ENCODE measurements around the gene TINAG.
A peak's percentile ranks its signal among the peaks of the same experiment; 100 is the strongest.

TINAG gene, protein sequence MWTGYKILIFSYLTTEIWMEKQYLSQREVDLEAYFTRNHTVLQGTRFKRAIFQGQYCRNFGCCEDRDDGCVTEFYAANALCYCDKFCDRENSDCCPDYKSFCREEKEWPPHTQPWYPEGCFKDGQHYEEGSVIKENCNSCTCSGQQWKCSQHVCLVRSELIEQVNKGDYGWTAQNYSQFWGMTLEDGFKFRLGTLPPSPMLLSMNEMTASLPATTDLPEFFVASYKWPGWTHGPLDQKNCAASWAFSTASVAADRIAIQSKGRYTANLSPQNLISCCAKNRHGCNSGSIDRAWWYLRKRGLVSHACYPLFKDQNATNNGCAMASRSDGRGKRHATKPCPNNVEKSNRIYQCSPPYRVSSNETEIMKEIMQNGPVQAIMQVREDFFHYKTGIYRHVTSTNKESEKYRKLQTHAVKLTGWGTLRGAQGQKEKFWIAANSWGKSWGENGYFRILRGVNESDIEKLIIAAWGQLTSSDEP

DNA sequence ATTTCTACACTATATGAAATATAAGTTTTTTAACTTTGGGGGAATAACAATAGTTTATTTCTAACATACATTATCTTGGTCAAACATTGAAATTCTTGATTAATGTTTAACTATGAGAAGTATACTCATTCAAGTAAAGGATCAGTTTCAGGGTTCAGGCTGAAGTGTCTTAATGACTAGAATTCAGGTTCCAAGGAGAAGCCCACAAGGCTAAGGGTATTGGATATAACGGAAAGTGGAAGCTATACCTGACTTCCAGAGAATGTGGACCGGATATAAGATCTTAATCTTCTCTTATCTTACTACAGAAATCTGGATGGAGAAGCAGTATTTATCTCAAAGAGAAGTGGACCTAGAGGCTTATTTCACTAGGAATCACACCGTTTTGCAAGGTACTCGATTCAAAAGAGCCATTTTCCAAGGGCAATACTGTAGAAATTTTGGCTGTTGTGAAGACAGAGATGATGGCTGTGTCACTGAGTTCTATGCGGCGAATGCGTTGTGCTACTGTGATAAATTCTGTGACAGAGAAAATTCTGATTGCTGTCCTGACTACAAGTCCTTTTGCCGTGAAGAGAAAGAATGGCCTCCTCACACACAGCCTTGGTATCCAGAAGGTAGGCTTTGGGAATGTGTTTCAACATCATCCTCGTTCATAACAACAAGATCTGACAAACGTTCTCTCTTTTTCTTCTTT, at the start of gene TINAG:
TINAG (plus strand) TSS at position 153 of the 697 bp plus-strand sequence; CDS start at position 263, 110 bp downstream.
- no peak for DNase-seq

DNA sequence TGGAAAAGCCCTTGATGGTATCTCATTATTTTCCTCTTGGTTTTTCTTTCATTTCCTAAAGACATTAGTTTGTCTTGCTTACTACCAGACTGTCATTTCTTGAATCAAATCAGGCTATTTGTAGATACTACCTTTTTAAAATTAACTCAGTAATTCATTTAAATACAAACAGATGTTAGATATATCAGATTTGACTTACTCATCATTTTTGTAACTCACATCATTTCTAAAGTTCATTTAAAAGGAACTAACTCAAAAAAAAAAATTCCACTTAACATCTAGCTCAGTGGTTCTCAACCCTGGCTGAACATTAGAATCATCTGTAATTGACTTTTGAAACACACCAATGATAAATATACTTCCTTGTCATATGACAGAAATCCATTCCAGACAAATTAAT, 48.2 kb upstream of the TINAG start:
- no peak for DNase-seq

DNA sequence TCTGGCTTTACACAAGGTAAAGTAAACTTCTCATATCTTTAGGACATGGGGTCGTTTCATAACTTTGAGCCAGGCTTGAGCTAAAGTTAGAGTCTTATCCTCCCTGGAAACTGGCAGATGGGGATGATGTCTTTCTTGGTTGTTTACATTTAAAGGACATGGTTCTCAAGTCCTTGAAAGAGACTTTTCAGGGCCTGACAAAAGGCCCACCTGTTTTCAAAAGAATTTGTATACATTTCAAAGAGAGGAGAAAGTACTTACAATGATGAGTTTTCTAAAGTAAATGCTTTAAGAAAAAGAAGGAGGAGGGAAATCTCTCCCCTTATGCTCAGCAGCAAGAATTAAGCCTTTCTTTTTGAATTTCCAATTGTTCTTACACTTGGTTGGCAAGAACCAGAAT, 45.7 kb upstream of the TINAG start:
- no peak for DNase-seq

DNA sequence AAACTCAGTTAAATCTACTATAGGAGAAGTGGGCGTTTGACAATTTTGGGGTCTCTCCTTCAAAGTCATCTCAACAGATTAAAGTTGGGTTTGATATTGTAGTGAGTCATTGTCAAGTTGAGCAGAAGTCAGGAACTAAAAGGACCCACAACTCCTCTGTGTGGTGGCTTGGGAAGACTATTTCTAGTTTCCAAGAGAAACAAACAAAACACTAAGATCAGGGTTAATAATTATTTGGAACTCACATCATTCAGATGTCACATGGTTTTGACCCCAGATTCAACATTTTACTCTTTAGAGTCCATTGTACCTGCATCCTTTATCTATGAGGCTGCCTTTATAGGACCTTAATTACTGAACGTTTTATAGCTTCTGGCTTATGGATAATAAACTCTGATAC, 45.3 kb upstream of the TINAG start:
- DNase-seq = no peak

DNA sequence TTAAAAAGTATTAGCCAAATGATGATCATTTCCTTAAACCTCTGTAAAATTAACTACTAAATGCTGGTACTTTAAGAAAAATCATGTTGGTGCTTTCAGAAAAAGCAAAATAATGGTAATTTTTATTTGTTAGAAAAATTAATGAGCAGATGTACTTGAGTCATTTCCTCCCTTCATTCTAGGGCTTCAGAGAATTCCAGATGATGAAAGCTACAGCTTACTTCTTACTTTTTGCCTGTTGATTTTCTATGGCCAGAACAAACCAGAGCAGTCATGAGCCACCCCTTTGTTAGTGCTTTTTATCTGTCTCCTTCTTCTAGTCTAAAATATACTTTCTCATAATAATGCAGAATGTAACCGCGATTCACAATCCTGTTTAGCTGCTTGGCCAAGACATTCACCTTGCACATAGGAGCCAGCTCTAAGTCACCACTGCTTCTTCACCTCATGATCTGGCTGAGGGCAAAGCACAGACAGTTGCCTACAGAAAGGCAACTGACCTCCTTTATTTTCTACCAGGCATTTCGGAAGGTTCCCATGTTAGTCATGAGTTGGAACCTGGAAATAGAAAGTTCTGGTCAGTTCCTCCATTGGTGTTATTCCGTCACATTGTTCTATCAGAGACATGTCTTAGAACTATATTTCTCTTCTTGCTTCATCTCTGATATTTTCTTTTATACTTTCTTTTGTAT, 43.5 kb upstream of the TINAG start:
- DNase-seq = no peak

DNA sequence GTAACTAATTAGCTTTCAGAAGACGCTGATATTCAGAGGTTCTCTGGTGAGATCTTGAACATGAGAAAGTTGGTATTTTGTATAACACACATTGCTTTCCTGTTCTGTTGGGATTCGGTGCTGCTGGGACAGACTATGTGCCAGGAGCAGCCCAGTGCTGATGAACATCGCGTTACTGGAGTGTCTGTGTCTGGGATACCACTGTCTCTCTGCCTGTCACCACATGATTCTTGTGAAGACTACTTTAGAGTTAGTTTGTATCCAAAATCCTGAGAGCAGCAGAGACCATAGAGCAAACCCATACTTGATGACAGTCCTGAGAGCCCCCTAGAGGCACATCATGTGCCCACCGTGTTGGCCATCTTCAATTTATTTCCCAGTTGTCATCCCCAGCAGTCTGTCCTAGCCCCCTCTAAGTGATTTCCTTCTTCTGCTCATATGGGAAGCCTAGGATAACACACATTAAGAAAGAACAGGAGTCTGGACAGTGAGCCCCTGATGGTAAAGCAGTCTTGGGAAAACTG, 41.8 kb upstream of the TINAG start:
- no peak for DNase-seq

DNA sequence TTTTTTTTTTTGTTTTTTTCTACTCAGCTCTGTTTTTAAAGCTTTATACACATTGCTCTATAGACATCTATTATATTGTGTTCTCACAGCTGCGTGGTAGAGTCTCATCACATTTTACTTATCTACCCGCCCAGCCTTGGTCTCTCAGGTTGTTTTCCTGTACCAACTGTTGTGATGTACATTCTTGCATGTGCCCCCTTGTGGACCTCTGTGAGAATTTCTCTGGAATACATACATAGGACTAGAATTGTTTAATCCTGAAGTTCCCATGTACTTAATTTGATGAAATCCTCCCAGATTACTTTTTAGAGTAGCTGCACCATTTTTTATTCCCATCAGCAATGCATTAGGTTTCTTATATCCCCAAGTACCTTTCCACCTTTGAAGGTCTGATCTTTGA, 40.4 kb upstream of the TINAG start:
- DNase-seq = peak; percentile 7

DNA sequence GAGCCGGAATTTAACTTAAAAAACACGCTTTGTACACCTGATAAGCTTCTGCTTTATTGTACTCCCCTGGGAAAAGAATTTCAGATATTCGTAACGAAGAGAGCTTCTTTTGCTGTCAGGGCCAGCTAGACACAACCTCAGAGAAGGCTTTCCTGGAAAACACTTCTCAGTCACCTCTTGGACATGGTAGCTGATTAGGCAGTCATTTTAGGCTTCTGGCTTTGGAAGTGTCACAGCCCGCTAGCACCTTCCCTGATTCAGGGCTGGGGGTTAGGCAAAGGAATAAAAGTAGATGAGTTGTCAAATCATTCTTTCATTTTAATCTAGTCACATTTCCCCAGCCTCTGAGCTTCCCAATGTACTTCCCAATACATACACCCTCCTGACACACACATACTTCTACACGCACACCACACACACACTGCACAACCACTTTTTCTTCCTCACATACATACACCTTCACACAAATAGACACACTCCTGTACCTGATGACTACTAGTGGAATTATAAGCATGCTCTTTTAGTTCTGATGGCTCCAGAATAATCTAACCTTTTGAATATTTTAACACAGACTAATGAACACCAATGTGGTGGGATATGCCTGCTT, 34.9 kb upstream of the TINAG start:
- no peak for DNase-seq

DNA sequence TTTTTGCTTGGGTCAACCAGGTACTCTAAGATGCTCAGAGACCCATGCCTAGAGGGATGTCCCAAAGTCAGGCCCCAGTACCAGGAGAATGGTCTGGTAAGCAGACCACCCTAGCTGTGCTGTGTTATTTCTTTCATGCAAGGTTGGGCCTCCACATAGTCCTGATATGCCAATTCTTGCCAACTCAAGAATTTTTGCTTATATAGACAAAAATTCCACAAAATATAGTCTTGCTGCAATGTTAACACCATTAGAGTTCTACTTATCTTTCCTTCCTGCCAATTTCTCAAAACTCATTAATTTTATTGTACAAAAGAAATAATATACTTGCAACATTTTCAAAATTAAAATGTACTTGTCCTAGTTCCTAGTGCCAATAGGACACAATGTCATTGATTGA, 33.9 kb upstream of the TINAG start:
- DNase-seq = no peak

DNA sequence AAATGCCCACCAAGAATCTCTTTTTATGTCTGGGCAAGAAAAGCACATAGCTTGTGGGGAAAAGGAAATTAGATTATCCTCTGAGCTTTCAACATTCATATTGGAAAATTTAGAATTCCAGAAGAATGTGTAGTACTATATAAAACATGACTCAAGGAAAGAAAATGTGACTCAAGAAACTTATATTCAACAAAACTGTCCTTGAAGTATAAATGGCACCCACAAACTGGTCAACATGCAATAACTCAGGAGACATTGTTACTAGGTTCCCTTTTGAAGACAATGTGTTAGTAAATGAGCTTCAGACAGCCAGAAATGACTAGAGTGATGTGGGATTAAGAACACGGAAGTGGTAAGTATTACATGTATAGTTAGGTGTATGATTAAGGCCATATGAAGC, 26.1 kb upstream of the TINAG start:
- no peak for DNase-seq

DNA sequence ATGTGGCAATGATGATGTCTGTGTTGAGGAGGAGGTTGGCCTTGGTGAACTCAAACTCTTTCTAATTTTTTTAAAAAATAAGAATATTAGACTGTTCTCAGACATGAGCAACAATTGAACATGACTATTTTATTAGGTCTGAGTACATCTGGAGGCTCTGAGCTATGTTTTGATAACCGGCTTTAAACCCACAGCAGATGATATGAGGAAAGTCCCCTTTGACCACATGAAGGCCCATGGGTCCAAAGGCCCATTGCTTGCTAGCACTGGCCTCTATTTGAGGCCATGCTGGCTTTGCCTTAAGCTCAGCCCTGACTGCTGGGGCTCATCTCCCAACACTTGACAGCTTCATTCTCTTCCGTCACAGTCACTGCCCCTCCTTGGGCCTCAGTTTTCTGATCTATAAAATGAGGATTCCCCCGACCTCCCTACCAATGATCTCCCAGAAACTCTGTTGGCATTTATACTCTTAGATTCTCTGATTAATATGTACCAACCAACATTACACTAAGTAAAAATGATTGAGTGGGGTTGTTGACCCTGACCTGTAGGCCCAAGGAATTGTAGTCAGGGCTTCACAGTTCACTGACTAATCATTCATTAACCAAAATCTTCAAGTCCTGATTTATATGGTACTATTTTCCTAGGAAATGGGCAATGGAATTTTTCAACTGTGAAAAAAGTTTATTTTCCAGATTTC, 23.9 kb upstream of the TINAG start:
- no peak for DNase-seq

DNA sequence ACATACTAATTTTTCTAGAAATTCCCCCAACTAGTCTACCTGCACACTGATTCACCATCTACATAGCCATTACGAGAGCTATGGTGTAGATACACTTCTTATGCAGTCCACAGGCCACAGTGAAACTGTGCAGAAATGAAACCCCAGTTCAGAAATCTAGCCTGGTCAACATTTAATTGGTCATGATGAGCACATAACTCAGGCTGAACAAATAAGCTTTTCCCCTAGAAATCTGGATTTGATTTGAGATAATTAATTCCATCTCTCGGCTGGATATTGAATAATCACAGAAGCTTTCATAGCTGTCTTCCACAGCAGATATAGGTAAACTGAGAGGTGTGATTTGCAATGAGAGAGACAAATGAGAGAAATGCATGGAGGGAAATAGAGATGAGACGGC, 22.6 kb upstream of the TINAG start:
- DNase-seq = no peak

DNA sequence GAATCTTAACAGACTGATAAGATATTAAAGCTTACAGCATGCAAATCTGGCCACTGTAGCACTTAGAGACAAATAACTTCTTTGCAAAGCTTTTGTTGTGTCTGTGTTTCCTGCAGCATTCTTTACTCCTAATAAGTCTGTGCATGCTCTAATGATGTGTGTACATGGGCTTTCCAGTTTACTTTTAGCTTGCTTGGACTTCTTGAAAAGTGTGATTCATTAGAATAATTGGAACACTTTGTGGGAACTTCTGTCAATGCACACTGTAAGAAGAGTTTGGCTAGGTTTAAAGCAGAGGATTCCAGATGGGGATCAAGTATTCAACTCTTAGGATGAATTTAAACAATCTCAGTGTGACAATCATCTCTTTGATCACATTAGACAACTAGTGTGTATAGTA, 22.1 kb upstream of the TINAG start:
- DNase-seq = no peak

DNA sequence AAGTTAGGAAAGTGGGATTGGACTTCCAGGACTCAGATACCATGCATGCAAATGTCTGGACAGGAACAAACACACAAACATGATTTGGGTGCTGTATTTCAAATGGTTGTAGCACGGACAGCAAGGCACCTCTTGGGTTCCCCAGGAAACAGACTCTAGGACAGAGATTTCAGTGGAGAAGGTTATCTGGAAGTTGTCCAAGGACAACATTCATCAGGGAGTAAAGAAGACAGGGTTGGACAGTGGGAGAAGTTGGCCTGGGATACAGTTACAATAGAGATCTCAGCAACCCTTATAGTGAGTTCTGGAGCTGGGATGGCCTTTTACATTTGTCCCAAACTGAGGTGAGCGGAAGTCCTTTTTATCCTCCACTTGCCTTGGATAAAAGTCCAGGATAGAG, 19.8 kb upstream of the TINAG start:
- no peak for DNase-seq

DNA sequence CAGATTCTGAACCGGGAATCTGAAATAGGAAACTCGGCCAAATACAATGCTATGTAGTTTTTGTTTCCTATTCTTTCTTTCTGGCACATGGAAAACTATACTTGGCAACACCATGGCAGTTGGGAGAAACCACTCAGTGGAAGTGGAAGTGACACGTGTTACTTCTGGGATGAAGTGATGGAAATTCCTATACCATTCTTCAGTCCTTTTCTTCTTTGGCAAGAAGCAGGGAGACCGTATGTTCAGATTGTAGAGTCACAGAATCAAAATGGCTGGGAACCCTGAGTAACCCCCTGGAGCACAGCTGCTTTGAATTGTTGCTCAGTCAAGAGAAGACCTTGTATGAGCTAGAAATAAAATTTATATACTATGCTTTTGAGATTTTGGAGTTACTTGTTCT, 18.8 kb upstream of the TINAG start:
- no peak for DNase-seq

DNA sequence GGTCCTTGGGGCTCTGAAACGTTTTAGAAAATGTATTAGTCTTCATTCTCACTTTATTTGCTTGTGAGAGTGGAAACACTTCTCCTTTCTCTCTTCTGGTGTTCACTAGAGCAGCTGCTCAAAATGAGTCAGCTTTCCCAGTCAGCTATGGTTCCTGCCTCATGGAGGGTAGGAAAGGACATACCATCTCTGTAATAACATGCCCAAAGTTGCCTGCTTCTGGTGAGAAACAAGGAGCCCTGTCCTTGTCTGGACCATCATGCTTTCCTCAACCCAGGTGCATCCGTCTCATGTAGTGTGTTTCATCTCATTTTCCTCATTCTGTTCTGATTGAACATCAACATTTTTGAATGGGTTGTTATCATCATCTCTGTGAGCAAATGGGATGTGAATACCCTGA, 17.1 kb upstream of the TINAG start:
- no peak for DNase-seq

DNA sequence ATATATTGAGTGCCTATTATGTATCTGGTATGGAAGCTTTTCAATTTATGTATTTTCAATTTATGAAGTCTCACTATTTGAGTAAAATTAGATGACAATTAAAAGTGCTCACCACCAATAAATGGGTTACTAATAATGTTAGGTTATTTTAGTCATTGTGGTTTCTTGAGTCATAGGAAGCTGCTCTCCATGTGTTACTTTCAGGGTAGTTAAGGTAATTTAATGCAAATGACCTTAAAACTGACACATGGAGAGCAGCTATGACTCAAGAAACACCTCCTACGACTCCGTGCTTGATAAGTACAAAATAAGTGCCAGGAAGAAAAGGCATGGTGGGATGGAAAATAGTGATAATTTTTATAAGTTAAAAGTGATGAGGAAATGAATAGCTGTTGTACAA, 16.5 kb upstream of the TINAG start:
- DNase-seq = no peak

DNA sequence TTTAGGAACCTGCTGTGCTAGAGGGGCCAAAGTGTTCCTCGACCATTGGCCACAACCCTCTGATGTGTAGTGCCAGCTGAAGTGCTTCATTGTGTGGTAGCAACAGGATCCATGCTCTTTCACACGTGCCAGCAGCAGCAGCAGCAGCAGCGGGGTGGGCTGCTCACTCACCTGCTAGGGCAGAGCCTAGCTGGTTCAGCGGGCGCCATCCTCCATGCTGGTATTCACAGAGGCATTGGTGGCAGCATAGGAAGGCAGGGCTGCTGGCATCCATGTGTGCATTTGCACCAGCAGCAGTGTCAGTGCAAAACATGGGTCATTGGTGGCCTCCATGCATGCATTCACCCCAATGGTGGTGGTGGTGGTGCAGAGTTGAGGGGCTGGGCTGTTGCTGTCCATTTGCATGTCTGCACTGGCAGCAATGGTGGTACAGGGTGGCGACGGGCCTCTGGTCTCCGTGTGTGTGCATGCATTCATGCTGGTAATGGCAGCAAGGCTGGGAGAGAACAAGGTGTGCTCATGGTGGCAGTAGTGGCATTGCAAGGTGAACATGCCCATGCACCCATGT, 13.2 kb upstream of the TINAG start:
- DNase-seq = no peak

DNA sequence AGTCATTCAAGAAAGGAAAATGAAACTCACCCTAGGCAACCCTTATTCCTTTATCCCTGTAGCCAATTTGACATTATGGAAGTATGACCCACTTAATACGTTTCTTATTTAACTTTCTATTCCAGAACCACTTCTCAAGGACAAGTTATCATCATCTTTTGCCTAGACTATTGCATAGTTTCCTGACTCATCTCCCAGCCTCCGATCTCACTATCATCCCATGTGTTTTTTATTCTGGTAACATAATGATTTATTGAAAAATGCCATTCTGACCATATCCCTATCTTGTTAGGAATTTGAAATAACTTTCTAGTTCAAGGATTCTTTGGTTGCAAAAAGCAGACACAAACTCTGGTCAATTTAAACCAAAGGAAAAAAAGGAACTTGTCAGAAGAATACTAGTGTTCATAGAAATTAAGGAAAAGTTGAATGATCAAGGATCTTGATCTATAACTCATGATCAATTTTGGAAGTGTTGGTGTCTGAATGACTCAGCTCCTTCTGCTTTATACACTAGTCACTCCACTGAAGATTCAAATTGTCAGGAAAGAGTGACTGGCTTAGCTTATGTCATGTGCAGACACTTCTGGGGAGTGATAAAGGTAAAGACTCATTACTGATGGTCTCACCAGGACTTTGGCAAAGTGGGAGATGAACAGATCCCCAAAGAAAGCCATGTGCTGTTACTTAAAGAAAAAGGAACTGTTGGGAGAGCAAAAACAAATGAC, 8.5 kb upstream of the TINAG start:
- no peak for DNase-seq

DNA sequence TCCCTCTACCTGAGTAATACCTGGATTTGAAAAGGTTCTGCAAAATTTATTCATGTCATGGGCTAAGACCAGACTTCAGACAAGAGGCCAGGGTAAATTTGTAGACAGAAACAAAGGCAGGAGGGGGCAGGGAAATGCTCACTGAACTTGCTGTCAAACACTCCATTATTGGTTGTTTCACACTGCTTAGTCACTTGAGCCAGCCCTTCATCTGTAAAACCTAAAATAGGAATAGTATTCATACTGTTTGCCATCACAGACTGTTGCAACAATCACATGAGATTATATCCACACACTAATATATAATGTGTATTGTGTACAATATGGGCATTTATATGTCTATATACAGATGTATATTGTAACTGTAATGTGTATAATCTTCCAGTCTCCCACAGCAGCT, 6.5 kb upstream of the TINAG start:
- DNase-seq = no peak

DNA sequence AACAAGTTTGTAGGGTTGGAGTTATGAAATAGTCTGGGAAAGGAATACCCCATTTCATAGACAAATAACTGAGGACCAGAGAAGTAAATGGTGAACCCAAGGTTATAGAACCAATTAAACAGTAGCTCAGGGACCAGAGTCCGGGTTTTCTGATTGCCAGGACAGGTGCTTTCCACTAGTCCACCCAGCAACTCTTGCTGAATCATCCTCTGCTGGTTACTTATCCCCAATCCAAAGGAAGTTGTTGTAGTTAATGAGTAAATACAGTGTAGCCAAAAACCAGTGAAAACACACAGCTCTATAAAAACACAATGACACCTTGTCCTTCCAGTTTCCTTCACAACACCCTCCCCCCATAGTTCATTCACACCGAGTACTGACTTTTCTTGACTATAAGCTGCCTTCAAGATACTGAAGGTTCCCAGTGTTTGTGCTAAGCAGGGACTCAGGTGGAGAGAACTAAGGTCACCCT, 766 bp upstream of the TINAG start:
- DNase-seq = no peak

DNA sequence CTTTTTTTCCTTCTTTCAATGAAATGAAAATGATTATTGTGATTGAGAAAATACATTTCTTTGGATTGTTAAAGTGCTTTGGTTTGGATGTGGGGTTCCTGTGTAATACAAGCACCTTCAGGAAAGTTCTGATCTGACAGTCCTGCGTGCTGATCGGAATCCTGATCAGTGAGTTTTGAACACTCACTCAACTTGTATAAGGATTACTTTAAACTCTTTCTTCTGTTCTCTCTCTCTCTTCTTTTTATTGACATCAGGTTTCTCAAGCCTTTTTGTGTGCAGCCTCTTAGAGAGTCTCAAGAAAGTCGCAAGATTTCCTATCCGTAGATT, 710 bp downstream of the TINAG start:
- no peak for DNase-seq
